ACHN (cell line): Measurements from ENCODE around the gene MTHFD1L.
"Not testable (repeated sequence)": the region's sequence is repeated elsewhere in the genome, so short reads cannot be mapped to it uniquely, and the experiment has no call there.

Experiments
- DNase-seq: peaks from one replicate; pipeline ENCODE4 v3.0.0-alpha.2; 2015
- in situ Hi-C: cut with HindIII; loops from 2 replicates; pipeline ENCODE4 v1.10.0; 2017; ENCODE audit warnings: low sequenced_read_pairs, low pct_ligation_motif_present, low pct_unique_long_range_greater_than_20kb

MTHFD1L gene

GRCh38 chr6:151067684-151068596 lies 202.4 kb downstream of the MTHFD1L start:
- in situ Hi-C loops: no loop called here
- DNase-seq: peak; percentile 60

GRCh38 chr6:151068761-151069312 lies 203.3 kb downstream of the MTHFD1L start:
- in situ Hi-C loops: no loop called here
- DNase-seq: no peak

- DNase-seq: no peak
- in situ Hi-C loops: no loop called here
Measured at GRCh38 chr6:151069641-151070040, 204.1 kb downstream of the MTHFD1L start.

- no peak for DNase-seq
- in situ Hi-C loops: no loop called here
Measured at GRCh38 chr6:151070631-151071051, 205.1 kb downstream of the MTHFD1L start.

- in situ Hi-C loops: no loop called here
- no peak for DNase-seq
Measured at GRCh38 chr6:151071295-151071694, 205.8 kb downstream of the MTHFD1L start.

- in situ Hi-C loops: no loop called here
- DNase-seq: no peak
Measured at GRCh38 chr6:151073146-151073545, 207.6 kb downstream of the MTHFD1L start.

- DNase-seq: no peak
- in situ Hi-C loops: no loop called here
Measured at GRCh38 chr6:151073701-151074100, 208.2 kb downstream of the MTHFD1L start.

- in situ Hi-C loops: no loop called here
- no peak for DNase-seq
Measured at GRCh38 chr6:151075005-151075404, 209.5 kb downstream of the MTHFD1L start.

GRCh38 chr6:151075527-151075926 lies 210.0 kb downstream of the MTHFD1L start:
- in situ Hi-C loops: no loop called here
- no peak for DNase-seq

GRCh38 chr6:151075930-151076555 lies 210.5 kb downstream of the MTHFD1L start:
- in situ Hi-C loops: no loop called here
- DNase-seq: no peak

- DNase-seq: no peak
- in situ Hi-C loops: no loop called here
Measured at GRCh38 chr6:151078655-151079054, 213.2 kb downstream of the MTHFD1L start.

GRCh38 chr6:151081656-151082055 lies 216.2 kb downstream of the MTHFD1L start:
- no peak for DNase-seq
- in situ Hi-C loops: no loop called here

- in situ Hi-C loops: no loop called here
- no peak for DNase-seq
Measured at GRCh38 chr6:151082079-151082478, 216.6 kb downstream of the MTHFD1L start.

GRCh38 chr6:151084275-151084674 lies 218.8 kb downstream of the MTHFD1L start:
- no peak for DNase-seq
- in situ Hi-C loops: no loop called here

GRCh38 chr6:151087055-151087454 lies 221.6 kb downstream of the MTHFD1L start:
- in situ Hi-C loops: not testable (repeated sequence)

GRCh38 chr6:151087861-151088598 lies 222.5 kb downstream of the MTHFD1L start:
- in situ Hi-C loops: no loop called here
- no peak for DNase-seq

More at GRCh38 chr6:151087055-151087454, 221.6 kb downstream of the MTHFD1L start:
- not testable (repeated sequence) for DNase-seq

GRCh38 chr6:151088599-151088935 lies 223.1 kb downstream of the MTHFD1L start:
- no peak for DNase-seq
- in situ Hi-C loops: no loop called here

- DNase-seq: no peak
- in situ Hi-C loops: no loop called here
Measured at GRCh38 chr6:151088963-151089362, 223.5 kb downstream of the MTHFD1L start.

- DNase-seq: no peak
Measured at GRCh38 chr6:151089978-151090377, 224.5 kb downstream of the MTHFD1L start.

More at GRCh38 chr6:151089978-151090377, 224.5 kb downstream of the MTHFD1L start:
- in situ Hi-C loops: no loop called here
